HG03097 (cell line): Measurements from ENCODE around the gene XYLB.
"Not testable (repeated sequence)": the region's sequence is repeated elsewhere in the genome, so short reads cannot be mapped to it uniquely, and the experiment has no call there.

Experiments
- ATAC-seq: cut with Tn5 transposase; IDR thresholded peaks from one replicate; pipeline ENCODE4 v1.9.1; 2021; ENCODE audit not compliant: unreplicated experiment, low FRiP score

Gene XYLB

GRCh38 chr3:38320638-38321037, 25.9 kb upstream of the XYLB start:
- not testable (repeated sequence) for ATAC-seq

DNA sequence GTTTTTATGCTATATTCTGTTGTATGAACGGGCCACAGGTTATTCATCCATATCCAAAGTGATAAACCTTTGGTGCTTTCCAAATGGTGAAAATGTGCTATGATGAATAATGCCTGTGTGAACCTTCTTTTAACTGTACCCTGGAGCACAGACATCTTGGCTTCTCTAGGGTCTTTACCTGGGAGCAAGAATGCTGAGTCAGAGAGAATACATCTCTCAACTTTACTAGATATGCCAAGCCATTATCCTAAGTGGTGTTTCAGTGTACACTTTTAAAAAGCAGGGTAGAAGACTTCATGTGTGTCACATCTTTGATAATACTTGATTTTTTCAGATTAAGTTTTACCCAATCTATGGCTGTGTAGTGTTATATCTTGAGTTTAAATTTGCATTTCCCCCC, 23.5 kb upstream of the XYLB start:
- no peak for ATAC-seq

DNA sequence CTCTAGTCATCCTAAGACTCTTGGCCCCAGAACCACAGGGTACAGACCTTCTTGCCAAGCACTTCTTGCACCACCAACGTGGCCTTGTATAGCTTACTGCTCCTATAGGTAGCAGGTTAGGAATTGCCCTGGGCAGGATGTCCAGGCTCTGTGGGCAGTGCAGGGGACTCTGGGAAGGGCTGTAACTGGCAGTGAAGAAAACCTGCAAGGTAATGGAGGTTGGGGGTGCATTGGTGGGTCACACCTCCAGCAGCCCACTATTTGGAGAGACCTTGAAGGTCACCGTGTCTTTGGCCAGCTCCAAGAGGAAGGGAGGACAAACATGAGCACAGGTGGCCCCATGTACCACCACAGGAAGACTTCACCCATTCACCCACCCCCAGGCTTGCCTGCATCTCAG, 21.3 kb upstream of the XYLB start:
- no peak for ATAC-seq

GRCh38 chr3:38327335-38328009, 19.1 kb upstream of the XYLB start:
- ATAC-seq = no peak

- ATAC-seq = no peak
Observed at GRCh38 chr3:38331257-38332022, 15.1 kb upstream of the XYLB start.

DNA sequence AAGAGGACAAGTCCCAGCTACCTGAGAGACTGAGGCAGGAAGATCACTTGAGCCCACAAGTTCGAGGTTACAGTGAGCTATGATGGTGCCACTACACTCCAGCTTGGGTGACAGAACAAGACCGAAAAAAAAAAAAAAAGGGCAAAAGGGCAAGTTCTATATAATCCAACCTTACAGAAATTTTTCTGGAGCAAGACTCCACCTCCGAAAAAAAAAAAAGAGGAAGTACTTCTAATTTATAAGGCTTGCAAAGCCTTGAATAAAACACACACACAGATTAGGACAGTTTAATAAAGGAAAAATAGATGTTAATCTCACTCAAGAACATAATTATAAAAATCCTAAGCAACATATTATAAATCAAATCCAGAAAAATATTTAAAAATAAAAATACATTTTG, 14.4 kb upstream of the XYLB start:
- no peak for ATAC-seq

- ATAC-seq = no peak
Observed at GRCh38 chr3:38334142-38335055, 12.2 kb upstream of the XYLB start.

DNA sequence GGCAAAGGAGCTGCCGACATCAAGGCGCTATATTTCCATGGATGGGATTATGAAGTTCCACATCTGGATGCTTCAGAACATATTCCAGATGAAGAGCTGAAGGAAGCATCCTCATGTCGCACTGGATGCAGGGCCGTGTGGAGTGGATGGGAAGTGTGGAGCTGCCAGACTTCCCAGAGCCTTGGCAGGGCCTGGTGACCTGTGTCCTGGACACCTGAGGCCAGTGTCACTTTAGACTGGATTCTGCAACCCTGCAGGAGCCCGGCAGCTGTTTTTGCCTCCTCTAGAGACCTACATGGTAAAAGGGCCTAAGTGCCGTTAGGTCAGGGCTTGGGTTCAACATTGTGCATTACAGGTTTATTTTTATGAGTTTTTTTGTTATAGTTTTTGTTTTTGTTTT, 11.3 kb upstream of the XYLB start:
- no peak for ATAC-seq

- ATAC-seq = no peak
Observed at GRCh38 chr3:38337703-38338102, 8.9 kb upstream of the XYLB start.

DNA sequence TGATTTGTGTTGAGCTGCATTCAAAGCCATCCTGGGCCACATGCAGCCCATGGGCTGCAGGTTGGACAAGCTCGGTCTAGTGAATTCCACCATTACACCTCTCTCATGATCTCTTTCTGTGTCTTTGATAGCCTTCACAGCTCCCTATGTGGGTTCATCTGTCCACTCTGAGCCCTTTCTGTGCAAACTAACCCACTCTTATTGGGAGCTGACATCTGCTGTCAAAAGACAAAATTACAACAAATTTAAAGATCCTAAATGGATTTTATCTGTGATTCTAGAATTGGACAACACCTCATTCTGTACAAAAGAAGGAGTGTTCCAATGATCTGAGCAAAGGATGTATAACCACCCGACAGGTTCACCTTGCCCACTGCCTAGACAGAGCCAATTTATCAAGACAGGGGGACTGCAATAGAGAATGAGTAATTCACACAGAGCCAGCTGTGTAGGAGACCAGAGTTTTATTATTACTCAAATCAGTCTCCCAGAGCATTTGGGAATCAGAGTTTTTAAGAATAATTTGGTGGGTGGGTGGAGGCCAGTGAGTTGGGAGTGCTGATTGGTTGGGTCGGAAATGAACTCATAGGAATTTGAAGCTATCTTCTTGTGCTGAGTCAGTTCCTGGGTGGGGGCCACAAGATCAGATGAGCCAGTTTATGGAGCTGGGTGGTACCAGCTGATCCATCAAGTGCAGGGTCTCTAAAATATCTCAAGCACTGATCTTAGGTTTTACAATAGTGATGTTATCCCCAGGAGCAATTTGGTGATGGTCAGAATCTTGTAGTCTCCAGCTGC, 2.6 kb upstream of the XYLB start:
- ATAC-seq = no peak

- ATAC-seq = no peak
Observed at GRCh38 chr3:38345879-38346586, 552 bp upstream of the XYLB start.

DNA sequence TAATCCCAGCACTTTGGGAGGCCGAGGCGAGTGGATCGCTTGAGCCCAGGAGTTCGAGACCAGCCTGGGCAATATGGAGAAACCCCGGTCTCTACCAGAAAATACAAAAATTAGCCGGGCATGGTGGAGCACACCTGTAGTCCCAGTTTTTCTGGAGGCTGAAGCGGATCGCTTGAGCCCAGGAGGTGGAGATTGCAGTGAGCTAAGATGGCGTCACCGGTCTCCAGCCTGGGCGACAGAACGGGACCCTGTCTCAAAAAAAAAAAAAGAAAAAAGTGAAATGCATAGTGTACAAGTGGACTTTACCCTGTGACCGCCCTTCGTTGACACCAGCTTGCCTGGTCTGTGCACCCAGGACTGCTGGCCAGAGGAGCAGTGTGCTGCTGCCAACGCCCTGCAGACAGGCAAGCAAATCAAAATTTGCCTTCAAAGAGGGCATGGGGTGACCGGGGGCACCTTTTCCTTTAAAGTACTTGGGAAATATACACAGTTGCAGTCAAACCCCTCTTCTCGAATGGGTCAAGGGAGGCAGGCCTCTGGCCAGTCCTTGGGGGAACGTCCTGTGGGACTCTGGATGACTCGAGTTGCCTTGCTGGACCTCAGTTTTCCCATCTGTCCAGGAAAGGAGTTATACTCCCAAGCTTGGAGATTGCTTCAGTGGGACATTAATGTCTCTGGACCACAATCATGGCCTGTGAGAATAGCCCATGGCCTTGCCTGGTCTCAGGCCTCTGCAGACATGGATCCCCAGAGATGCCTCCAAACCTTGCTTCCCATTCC, 1.0 kb downstream of the XYLB start:
- no peak for ATAC-seq

GRCh38 chr3:38348903-38349302, 2.3 kb downstream of the XYLB start:
- ATAC-seq = no peak

DNA sequence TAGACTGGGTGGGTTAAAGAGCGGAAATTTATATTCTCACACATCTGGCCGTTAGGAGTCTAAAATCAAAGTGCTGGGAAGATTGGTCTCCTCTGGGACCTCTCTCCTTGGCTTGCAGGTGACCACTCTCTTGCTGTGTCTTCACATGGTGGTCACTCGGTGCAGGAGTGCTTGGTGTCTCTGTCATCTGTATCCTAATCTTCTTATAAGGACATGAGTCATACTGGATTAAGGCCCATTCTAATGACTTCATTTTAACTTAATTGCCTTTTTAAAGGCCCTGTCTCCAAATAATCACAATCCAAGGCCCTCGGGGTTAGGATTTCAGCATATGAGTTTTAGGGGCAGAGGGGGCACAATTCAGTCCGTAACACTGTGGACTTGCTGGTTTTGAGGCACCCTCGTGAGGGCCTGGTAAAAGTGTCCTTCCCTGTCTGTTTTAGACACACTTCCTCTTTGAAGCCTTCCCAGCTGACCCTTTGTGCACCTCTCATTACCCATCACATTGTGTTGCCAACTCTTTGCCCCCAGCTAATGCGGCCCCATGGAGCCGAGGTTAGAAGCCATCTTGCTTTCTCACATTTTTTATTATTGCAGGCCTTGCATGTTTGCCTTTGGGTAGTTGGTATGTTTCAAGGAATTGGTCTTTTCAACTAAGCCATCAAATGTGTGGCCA, 3.2 kb downstream of the XYLB start:
- ATAC-seq = no peak

DNA sequence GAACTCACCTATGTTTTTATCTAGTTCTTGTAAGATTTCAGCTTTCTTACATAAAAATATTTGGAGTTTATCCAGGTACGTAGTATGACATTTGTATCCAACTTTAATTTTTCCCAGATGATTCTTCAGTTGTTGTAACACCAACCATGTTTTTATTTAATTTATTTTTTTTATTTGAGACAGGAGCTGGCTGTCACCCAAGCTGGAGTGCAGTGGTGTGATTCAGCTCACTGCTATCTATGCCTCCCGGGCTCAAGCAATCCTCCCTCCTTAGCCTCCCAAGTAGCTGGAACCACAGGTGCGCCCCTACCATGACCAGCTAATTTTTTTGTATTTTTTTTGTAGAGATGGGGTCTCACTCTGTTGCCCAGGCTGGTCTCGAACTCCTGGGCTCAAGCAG, 6.6 kb downstream of the XYLB start:
- no peak for ATAC-seq

GRCh38 chr3:38354588-38355330, 8.2 kb downstream of the XYLB start:
- ATAC-seq = no peak

- no peak for ATAC-seq
Observed at GRCh38 chr3:38359038-38359437, 12.5 kb downstream of the XYLB start.

DNA sequence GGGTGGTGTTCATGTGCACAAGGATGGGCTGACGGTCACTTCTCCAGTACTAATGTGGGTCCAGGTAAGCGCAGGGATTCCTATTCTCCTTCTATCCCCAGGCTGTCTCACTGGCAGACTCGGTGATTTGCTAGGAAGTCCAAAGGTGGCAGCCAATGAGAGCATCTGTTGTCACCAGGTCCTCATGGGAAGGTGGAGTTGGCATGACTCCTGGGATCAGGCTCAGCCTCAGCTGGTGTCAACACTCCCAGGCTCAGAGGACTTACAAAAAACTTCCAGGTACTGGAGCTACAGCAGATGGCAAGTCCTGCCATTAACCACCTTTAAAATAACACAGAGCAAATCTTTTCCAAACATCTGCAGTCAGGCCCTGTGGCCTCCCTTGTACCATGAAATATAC, 13.8 kb downstream of the XYLB start:
- ATAC-seq = no peak
